Retinal pigment epithelial cell (primary cell): ENCODE results near the gene MFN2.

ENCODE experiments used
- DNase-seq: peaks from one replicate; pipeline ENCODE4 v3.0.0-alpha.2; 2010; ENCODE audit warnings: low read depth
- H3K4me3 ChIP-seq: 2 replicates; pipeline ENCODE4 v1.5.1; 2011; ENCODE audit warnings: mild to moderate bottlenecking, low read length, control low read depth, moderate library complexity
- TF ChIP-seq, protein P1 (sequence below): conservative IDR thresholded peaks from 2 replicates; pipeline ENCODE4 v1.5.1; 2011; ENCODE audit warnings: low read depth, low read length, control low read depth, inconsistent platforms

MFN2 gene

DNA sequence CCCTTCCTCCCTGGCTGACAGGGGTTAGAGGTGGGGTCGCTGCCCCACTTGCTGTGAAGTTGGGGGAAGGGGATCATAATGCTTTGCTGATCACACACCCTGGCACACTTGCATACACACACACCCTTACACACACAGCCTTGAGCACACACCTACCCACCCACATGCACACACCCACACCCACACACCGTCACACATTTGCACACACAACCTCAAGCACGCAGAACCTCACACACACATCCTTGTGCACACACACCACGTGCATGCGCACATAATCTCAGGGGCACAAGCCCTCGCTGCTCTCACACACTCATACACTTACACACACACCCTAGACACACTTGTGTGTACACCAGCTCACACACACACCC, 66.5 kb downstream of the MFN2 start:
- TF ChIP-seq, protein P1, sequence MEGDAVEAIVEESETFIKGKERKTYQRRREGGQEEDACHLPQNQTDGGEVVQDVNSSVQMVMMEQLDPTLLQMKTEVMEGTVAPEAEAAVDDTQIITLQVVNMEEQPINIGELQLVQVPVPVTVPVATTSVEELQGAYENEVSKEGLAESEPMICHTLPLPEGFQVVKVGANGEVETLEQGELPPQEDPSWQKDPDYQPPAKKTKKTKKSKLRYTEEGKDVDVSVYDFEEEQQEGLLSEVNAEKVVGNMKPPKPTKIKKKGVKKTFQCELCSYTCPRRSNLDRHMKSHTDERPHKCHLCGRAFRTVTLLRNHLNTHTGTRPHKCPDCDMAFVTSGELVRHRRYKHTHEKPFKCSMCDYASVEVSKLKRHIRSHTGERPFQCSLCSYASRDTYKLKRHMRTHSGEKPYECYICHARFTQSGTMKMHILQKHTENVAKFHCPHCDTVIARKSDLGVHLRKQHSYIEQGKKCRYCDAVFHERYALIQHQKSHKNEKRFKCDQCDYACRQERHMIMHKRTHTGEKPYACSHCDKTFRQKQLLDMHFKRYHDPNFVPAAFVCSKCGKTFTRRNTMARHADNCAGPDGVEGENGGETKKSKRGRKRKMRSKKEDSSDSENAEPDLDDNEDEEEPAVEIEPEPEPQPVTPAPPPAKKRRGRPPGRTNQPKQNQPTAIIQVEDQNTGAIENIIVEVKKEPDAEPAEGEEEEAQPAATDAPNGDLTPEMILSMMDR: no peak
- no peak for DNase-seq
- no peak overlapping the region for H3K4me3 ChIP-seq

DNA sequence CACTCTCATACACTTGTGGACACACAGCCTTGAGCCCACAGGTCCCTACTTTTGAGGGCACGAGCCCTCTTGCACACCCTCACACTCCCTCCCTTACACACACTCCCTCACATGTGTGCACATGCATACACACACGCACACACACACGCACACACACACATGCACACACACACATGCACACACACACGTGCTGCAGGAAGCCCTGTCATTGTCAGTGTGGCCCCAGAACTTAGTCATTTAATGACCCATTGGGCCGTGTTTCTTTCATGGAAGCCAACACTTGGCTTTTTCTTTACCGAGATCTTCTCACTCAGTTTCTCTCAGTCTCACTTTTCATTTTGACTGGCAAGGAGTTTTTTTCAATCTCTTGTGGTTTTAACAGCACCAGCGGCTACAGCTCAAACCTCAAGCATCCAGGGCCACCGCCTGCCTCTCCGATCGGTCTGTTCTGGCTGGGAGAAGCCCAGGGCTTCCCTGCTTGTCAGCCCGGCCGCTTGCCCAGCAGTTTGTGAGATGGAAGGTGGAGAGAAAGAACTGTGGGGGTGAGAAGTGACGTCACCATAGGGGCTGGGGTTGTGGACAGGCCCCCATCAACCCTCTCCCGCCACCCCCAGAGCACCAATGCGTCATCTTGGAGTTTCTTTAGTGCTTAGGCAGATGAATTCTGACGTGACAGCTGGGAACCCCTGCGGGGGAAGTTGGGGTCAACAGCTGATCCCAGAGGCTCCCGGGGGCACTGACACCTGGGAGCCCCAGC, 67.1 kb downstream of the MFN2 start:
- no peak overlapping the region for H3K4me3 ChIP-seq
- TF ChIP-seq, protein P1: no peak
- DNase-seq: no peak

DNA sequence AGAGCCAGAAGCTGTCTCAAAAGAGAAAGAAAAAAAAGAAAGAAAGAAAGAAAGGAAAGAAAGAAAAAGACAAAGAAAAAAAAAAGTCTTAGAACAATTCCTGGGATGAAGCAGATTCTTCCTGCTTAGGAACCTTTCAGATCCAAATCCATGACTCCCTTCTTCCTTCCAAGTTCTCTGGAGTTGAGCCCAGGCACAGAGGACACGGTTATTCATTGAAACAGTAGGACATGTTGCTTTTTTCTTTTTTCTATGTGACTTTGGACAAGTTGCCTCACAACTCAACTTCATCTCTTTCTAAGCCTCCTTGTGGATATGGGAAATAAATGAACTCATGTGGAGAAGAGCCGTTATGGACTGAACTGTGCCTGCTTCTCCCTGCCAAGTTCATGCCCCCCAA, 68.1 kb downstream of the MFN2 start:
- DNase-seq: no peak
- TF ChIP-seq, protein P1: no peak
- no peak overlapping the region for H3K4me3 ChIP-seq

DNA sequence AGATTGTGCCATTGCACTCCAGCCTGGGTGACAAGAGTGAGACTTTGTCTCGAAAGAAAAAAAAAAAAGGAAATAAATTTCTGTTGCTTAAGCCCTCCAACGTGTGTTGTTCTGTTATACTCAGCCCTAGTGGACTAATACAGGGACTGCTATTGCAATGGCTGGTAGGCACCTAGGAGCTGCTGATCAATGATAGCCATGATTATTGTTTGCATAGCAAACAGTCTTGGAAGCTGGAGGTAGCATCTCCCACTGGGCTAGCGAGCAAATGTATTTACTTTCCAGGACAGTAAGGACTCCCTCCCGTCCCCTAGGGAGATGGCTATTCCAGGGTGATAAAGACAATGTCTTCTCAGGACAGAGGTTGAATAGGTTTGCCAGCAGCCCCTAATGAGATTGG, 69.4 kb downstream of the MFN2 start:
- DNase-seq: no peak
- TF ChIP-seq, protein P1: peak; percentile 10
- no peak overlapping the region for H3K4me3 ChIP-seq

DNA sequence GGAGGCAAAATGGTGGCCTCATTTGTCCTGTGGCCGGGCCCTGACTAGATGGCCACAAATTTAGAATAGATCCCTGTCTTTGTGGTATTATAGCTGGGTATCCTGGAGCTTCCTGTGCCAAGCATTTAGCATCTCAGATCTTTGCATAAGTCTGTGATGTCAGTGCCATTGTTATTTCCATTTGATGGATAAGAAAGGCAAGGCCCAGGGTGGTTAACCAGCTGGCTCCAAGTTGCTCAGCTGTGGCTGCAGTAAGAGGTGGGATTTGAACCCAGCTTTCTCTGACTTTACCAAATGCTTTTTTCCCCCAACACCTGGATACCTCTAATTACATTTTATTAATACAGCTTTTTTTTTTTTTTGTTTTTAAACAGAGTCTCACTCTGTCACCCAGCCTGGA, 71.1 kb downstream of the MFN2 start:
- TF ChIP-seq, protein P1: no peak
- DNase-seq: no peak
- H3K4me3 ChIP-seq: no peak overlapping the region

DNA sequence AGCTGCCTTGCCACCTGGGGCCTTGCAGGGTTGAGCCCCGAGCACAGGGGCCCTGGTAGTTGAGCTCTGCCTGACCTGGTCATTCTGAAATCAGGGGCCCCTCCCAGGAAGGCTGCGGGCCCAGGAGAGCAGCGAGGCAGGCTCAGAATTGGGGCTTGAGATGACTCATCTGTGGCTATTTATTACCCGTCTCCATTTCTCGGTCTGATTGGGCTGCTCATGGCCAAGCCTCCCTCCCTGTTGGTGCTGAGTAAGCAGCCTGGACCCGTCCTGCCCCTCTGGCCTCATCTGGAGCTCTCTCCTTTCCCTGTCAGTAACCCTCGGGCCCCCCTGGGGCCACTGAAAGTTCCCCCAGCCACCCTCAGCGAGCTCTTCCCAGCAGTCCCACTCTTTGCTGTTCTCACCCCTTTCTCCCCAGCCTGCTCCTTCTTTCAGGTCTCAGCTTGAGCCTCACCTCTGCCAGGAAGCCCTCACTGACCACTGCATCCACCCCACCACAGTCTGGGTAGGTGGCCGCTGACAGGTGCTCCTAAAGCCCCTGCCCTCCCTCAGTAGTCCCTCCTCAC, 71.8 kb downstream of the MFN2 start:
- TF ChIP-seq, protein P1: no peak
- H3K4me3 ChIP-seq: no peak overlapping the region
- peak; percentile 25 for DNase-seq
